SK-N-SH (cell line): ENCODE data around the gene TMTC4. TPM values are rescaled to one million over a fixed set of nuclear protein-coding genes. Genes with fewer than 3 reads are reported as not detected.

Experiments used
- CTCF ChIA-PET: fragments of 300-600, 350-600 bp; formaldehyde crosslinking; extraction: SDS; loops from one replicate; lab custom pipeline; 2021; lab: Yijun Ruan, JAX
- POLR2A ChIA-PET: fragments of 350-600 bp; sonication (Branson Sonifier 250); formaldehyde crosslinking; extraction: SDS; loops from one replicate; lab custom pipeline; 2020; ENCODE audit warnings: antibody characterized with exemption, inconsistent platforms; lab: Yijun Ruan, JAX
- DNase-seq: peaks from one replicate; pipeline ENCODE4 v3.0.0; 2012
- H2AFZ ChIP-seq: fragments of 200-600 bp; sonication (generic); 2 replicates; pipeline ENCODE4 v1.8.1; 2016; ENCODE audit warnings: antibody characterized with exemption, mild to moderate bottlenecking, low read depth
- H3F3A ChIP-seq: fragments of 200-600 bp; sonication (generic); replicated peaks from 2 replicates; pipeline ENCODE3; 2016; ENCODE audit warnings: antibody characterized with exemption, mild to moderate bottlenecking; ENCODE audit not compliant: insufficient read depth
- H3K27ac ChIP-seq, 2 experiments: fragments of 200-500 bp in 1 of 2; fragments of 200-600 bp in 1 of 2; sonication (Bioruptor generic) in 1 of 2; sonication (generic), shearing (Covaris generic) in 1 of 2; 2 replicates each; pipeline versions ENCODE4 v1.5.1 to v1.6.1; 2014 to 2016; ENCODE audit warnings: low read depth in 2 of 2, inconsistent platforms in 1 of 2, low read length in 1 of 2, mild to moderate bottlenecking in 1 of 2, mixed read lengths in 1 of 2
- H3K27me3 ChIP-seq: fragments of 200-600 bp; sonication (generic), shearing (Covaris generic); 2 replicates; pipeline ENCODE4 v1.6.1; 2016; ENCODE audit warnings: mixed run types; ENCODE audit not compliant: insufficient read depth
- H3K36me3 ChIP-seq, 2 experiments: fragments of 200-500 bp in 1 of 2; fragments of 200-600 bp in 1 of 2; sonication (Bioruptor generic) in 1 of 2; sonication (generic) in 1 of 2; replicated peaks in 1 of 2; 2 replicates each; pipeline versions ENCODE3 to v1.5.1; 2014 to 2016; ENCODE audit warnings: low read length in 1 of 2, mild to moderate bottlenecking in 1 of 2; ENCODE audit not compliant: insufficient read depth in 2 of 2, control insufficient read depth in 1 of 2
- H3K4me1 ChIP-seq, 2 experiments: fragments of 200-500 bp in 1 of 2; fragments of 200-600 bp in 1 of 2; sonication (Bioruptor generic) in 1 of 2; sonication (generic), shearing (Covaris generic) in 1 of 2; 2 replicates each; pipeline versions ENCODE4 v1.5.1 to v1.6.1; 2014 to 2016; ENCODE audit warnings: low read depth in 1 of 2, low read length in 1 of 2, mixed run types in 1 of 2; ENCODE audit not compliant: insufficient read depth in 2 of 2, control insufficient read depth in 1 of 2
- H3K4me2 ChIP-seq: fragments of 200-600 bp; sonication (generic), shearing (Covaris generic); 2 replicates; pipeline ENCODE4 v1.6.1; 2017; ENCODE audit warnings: mixed run types
- H3K4me3 ChIP-seq, 2 experiments: fragments of 200-500 bp in 1 of 2; fragments of 200-600 bp in 1 of 2; sonication (Bioruptor generic) in 1 of 2; sonication (generic), shearing (Covaris generic) in 1 of 2; 2 replicates each; pipeline versions ENCODE4 v1.5.1 to v1.8.1; 2014 to 2016; ENCODE audit warnings: low read depth in 2 of 2, inconsistent platforms in 1 of 2, low read length in 1 of 2, mild to moderate bottlenecking in 1 of 2, mixed read lengths in 1 of 2, moderate library complexity in 1 of 2
- H3K79me2 ChIP-seq: fragments of 200-600 bp; sonication (generic); 2 replicates; pipeline ENCODE4 v1.8.1; 2017; ENCODE audit warnings: mild to moderate bottlenecking; ENCODE audit not compliant: insufficient read depth
- H3K9ac ChIP-seq: fragments of 200-600 bp; sonication (generic); 2 replicates; pipeline ENCODE4 v1.6.1; 2017; ENCODE audit warnings: mixed run types
- H3K9me2 ChIP-seq: fragments of 200-600 bp; sonication (generic); 2 replicates; pipeline ENCODE4 v1.6.1; 2017; ENCODE audit warnings: mixed run types
- H3K9me3 ChIP-seq: fragments of 200-600 bp; sonication (generic); 2 replicates; pipeline ENCODE4 v1.6.1; 2017; ENCODE audit warnings: mixed run types, mild to moderate bottlenecking, moderate library complexity
- H4K20me1 ChIP-seq: fragments of 200-600 bp; sonication (generic); 2 replicates; pipeline ENCODE4 v1.6.1; 2017; ENCODE audit warnings: mild to moderate bottlenecking, mixed run types; ENCODE audit not compliant: insufficient read depth
- CTCF ChIP-seq: fragments of 200-600 bp; sonication (generic); IDR thresholded peaks from 2 replicates; pipeline ENCODE4 v1.6.1; 2017; ENCODE audit warnings: antibody characterized with exemption, mild to moderate bottlenecking, moderate library complexity
- ELF1 ChIP-seq: IDR thresholded peaks from 2 replicates; pipeline ENCODE4 v1.4.0; 2012
- GABPA ChIP-seq: IDR thresholded peaks from 2 replicates; pipeline ENCODE4 v1.4.0; 2012; ENCODE audit warnings: low read depth, mild to moderate bottlenecking
- RAD21 ChIP-seq: IDR thresholded peaks from 2 replicates; pipeline ENCODE4 v1.6.1; 2012; ENCODE audit warnings: mild to moderate bottlenecking, low read length
- REST ChIP-seq: IDR thresholded peaks from 2 replicates; pipeline ENCODE4 v1.6.1; 2012; ENCODE audit warnings: mild to moderate bottlenecking, low read depth, low read length, moderate library complexity
- SMC3 ChIP-seq: IDR thresholded peaks from 2 replicates; pipeline ENCODE4 v1.6.1; 2012; ENCODE audit warnings: low read depth, low read length, improper control_type of control experiment
- whole genome bisulfite sequencing: methylation state at CpG from one replicate; pipeline ENCODE4 v1.1.6; 2017; ENCODE audit warnings: low lambda C conversion rate; 5-methylcytosine and 5-hydroxymethylcytosine counted together
- polyA plus RNA-seq, 3 experiments: library from polyadenylated mRNA; depleted of rRNA; stranded (reverse); fragments of >200 nt; gene quantifications; 2 replicates each; pipeline ENCODE4 v1.2.3, GENCODE V29; 2012

Gene TMTC4
- polyA plus RNA-seq, 1 of the 3 experiments (the other 2 are of a cell fraction), result 22.3 TPM

DNA sequence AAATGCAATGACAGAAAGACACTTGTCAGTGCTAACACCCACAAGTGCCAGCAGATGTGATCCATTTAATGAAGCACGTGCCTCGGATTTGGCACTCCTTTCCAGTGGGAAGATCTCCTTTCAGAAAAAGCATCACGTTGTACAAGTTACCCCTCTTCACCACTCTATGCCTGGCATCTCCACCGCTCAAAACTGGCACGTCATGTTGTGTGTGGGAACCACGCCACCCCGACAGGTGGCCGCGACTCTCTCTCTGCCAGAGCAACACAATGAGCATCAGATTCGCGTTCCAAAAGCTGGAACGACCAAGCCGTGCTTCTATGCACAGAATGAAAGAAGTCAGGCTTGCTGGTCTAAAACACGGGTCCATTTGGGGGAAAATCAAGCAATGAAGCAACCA is 24.3 kb downstream of the TMTC4 start:
- no peak overlapping the region for H3K27ac ChIP-seq
- no peak overlapping the region for H2AFZ ChIP-seq
- H3K9ac ChIP-seq, result no peak overlapping the region

More for the DNA sequence above, 24.3 kb downstream of the TMTC4 start:
- TF ChIP-seq RAD21, result no peak
- no peak for TF ChIP-seq CTCF
- TF ChIP-seq ELF1, result no peak
- no peak for TF ChIP-seq GABPA
- no peak for TF ChIP-seq REST
- TF ChIP-seq SMC3, result no peak
- Histone ChIP-seq H3K4me1 (peaks cover 0 to 9% of the 10 kb centered on the region in 2 experiments; a peak in 1 of 4 replicates), H3K4me3 (no peak overlapping the region), H3K4me2 (no peak overlapping the region), H3K36me3 (peaks cover 2 to 29% of the 10 kb centered on the region in 2 experiments), H3K9me2 (no peaks in the 10 kb centered on the region), H3K27me3 (no peaks in the 10 kb centered on the region), H3K9me3 (no peaks in the 10 kb centered on the region), H3F3A (no peaks in the 10 kb centered on the region), H3K79me2 (no peaks in the 10 kb centered on the region), H4K20me1 (no peaks in the 10 kb centered on the region)
- POLR2A ChIA-PET, result no interaction called here
- no peak for DNase-seq
- 99% methylated on average over 13 of the region's 14 CpGs for WGBS
- CTCF ChIA-PET, result no interaction called here
